SK-N-SH (cell line): Measurements from ENCODE around the gene CDC27.

Experiments
- CHD2 ChIP-seq: fragments of 150-350 bp; IDR thresholded peaks from 2 replicates; pipeline ENCODE4 v1.6.1; 2018; ENCODE audit warnings: low read length; ENCODE audit not compliant: partially characterized antibody
- EP300 ChIP-seq, 2 experiments: IDR thresholded peaks; 2 replicates each; pipeline versions ENCODE4 v1.4.0 to v1.6.1; 2012; ENCODE audit warnings: borderline replicate concordance in 1 of 2, low read depth in 1 of 2, low read length in 1 of 2
- FOXJ3 ChIP-seq: sonication (generic); formaldehyde crosslinking; IDR thresholded peaks from 2 replicates; pipeline ENCODE4 v1.5.1; 2020; ENCODE audit warnings: mild to moderate bottlenecking, missing genetic modification reagents
- JUND ChIP-seq: IDR thresholded peaks from 2 replicates; pipeline ENCODE4 v1.4.0; 2012
- POLR2AphosphoS5 ChIP-seq: IDR thresholded peaks from 2 replicates; pipeline ENCODE4 v1.6.1; 2012; ENCODE audit warnings: low read depth, low read length
- RAD21 ChIP-seq: IDR thresholded peaks from 2 replicates; pipeline ENCODE4 v1.6.1; 2012; ENCODE audit warnings: mild to moderate bottlenecking, low read length
- RCOR1 ChIP-seq: fragments of 150-350 bp; IDR thresholded peaks from 2 replicates; pipeline ENCODE4 v1.6.1; 2017; ENCODE audit warnings: antibody characterized with exemption, low read length
- SIN3A ChIP-seq: IDR thresholded peaks from 2 replicates; pipeline ENCODE4 v1.6.1; 2012; ENCODE audit warnings: low read depth, mild to moderate bottlenecking, low read length, moderate library complexity, borderline replicate concordance
- TAF1 ChIP-seq: IDR thresholded peaks from 2 replicates; pipeline ENCODE4 v1.6.1; 2012; ENCODE audit warnings: low read depth, mild to moderate bottlenecking, low read length, moderate library complexity, borderline replicate concordance
- TF ChIP-seq, protein P1 (sequence below): fragments of 150-350 bp; IDR thresholded peaks from 2 replicates; pipeline ENCODE4 v1.6.1; 2016; ENCODE audit warnings: mild to moderate bottlenecking, low read depth, low read length
- TF ChIP-seq, protein P2 (sequence below): fragments of 200-600 bp; sonication (generic); IDR thresholded peaks from 2 replicates; pipeline ENCODE4 v1.6.1; 2017; ENCODE audit warnings: antibody characterized with exemption, mild to moderate bottlenecking, moderate library complexity
- TF ChIP-seq, protein P3 (sequence below): fragments of 150-350 bp; IDR thresholded peaks from 2 replicates; pipeline ENCODE4 v1.6.1; 2017; ENCODE audit warnings: antibody characterized with exemption, low read length, low read depth, borderline replicate concordance
- TF ChIP-seq, protein P4 (sequence below): IDR thresholded peaks from 2 replicates; pipeline ENCODE4 v1.4.0; 2012; ENCODE audit warnings: low read depth, borderline replicate concordance

DNA sequence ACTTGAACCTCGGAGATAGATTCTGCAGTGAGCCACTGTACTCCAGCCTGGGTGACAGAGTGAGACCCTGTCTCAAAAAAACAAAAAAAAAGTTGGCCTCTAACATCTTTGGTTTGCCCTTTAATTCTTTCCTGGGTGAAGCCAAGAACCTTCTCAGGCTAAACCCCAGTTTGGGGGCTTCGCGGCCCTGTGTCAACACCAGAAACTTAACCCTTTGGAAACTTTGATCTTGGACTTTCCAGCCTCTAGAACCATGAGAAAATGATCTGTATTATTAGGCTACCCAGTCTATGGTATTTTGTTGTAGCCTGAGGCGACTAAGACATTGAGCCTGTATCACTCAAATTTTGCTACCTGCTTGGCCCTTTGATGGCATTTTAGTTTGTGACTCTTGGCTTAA, 86.2 kb downstream of the CDC27 start:
- TF ChIP-seq, protein P1, sequence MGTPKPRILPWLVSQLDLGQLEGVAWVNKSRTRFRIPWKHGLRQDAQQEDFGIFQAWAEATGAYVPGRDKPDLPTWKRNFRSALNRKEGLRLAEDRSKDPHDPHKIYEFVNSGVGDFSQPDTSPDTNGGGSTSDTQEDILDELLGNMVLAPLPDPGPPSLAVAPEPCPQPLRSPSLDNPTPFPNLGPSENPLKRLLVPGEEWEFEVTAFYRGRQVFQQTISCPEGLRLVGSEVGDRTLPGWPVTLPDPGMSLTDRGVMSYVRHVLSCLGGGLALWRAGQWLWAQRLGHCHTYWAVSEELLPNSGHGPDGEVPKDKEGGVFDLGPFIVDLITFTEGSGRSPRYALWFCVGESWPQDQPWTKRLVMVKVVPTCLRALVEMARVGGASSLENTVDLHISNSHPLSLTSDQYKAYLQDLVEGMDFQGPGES = no peak
- TF ChIP-seq RCOR1 (no peak), TAF1 (no peak), JUND (no peak), POLR2AphosphoS5 (no peak), EP300 (IDR thresholded peaks at IDR 0.05; ENCODE audit: borderline replicate concordance in 1 of 2, low read depth in 1 of 2, low read length in 1 of 2) (no peak), SIN3A (no peak), CHD2 (no peak), RAD21 (no peak), FOXJ3 (CRISPR knock-in tag) (no peak)
- TF ChIP-seq, protein P2, sequence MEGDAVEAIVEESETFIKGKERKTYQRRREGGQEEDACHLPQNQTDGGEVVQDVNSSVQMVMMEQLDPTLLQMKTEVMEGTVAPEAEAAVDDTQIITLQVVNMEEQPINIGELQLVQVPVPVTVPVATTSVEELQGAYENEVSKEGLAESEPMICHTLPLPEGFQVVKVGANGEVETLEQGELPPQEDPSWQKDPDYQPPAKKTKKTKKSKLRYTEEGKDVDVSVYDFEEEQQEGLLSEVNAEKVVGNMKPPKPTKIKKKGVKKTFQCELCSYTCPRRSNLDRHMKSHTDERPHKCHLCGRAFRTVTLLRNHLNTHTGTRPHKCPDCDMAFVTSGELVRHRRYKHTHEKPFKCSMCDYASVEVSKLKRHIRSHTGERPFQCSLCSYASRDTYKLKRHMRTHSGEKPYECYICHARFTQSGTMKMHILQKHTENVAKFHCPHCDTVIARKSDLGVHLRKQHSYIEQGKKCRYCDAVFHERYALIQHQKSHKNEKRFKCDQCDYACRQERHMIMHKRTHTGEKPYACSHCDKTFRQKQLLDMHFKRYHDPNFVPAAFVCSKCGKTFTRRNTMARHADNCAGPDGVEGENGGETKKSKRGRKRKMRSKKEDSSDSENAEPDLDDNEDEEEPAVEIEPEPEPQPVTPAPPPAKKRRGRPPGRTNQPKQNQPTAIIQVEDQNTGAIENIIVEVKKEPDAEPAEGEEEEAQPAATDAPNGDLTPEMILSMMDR = no peak
- TF ChIP-seq, protein P3, sequence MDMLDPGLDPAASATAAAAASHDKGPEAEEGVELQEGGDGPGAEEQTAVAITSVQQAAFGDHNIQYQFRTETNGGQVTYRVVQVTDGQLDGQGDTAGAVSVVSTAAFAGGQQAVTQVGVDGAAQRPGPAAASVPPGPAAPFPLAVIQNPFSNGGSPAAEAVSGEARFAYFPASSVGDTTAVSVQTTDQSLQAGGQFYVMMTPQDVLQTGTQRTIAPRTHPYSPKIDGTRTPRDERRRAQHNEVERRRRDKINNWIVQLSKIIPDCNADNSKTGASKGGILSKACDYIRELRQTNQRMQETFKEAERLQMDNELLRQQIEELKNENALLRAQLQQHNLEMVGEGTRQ = no peak
- TF ChIP-seq, protein P4, sequence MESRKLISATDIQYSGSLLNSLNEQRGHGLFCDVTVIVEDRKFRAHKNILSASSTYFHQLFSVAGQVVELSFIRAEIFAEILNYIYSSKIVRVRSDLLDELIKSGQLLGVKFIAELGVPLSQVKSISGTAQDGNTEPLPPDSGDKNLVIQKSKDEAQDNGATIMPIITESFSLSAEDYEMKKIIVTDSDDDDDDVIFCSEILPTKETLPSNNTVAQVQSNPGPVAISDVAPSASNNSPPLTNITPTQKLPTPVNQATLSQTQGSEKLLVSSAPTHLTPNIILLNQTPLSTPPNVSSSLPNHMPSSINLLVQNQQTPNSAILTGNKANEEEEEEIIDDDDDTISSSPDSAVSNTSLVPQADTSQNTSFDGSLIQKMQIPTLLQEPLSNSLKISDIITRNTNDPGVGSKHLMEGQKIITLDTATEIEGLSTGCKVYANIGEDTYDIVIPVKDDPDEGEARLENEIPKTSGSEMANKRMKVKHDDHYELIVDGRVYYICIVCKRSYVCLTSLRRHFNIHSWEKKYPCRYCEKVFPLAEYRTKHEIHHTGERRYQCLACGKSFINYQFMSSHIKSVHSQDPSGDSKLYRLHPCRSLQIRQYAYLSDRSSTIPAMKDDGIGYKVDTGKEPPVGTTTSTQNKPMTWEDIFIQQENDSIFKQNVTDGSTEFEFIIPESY = no peak
